NOMO-1 treated with dmso at 0.1 percent for 144 hours (cell line): ENCODE measurements around the gene PRKAG3.
"Not testable (repeated sequence)": the region's sequence is repeated elsewhere in the genome, so short reads cannot be mapped to it uniquely, and the experiment has no call there.

Experiments
- DNase-seq: peaks from one replicate; lab custom pipeline; 2025; ENCODE audit not compliant: unreplicated experiment; lab: John Stamatoyannopoulos, UW

The PRKAG3 gene

GRCh38 chr2:218844334-218844733 is 12.7 kb upstream of the PRKAG3 start:
- not testable (repeated sequence) for DNase-seq

- DNase-seq, result no peak
These were observed 8.3 kb upstream of the PRKAG3 start for GRCh38 chr2:218839888-218840287.

GRCh38 chr2:218839430-218839829 is 7.8 kb upstream of the PRKAG3 start:
- peak; percentile 54 for DNase-seq

GRCh38 chr2:218837495-218837894 is 5.9 kb upstream of the PRKAG3 start:
- no peak for DNase-seq

GRCh38 chr2:218834685-218835084 is 3.1 kb upstream of the PRKAG3 start:
- no peak for DNase-seq

GRCh38 chr2:218833023-218833609 is 1.5 kb upstream of the PRKAG3 start:
- DNase-seq, result no peak

- DNase-seq, result no peak
These were observed 917 bp upstream of the PRKAG3 start for GRCh38 chr2:218832520-218832919.

GRCh38 chr2:218832081-218832480 is 478 bp upstream of the PRKAG3 start:
- DNase-seq, result no peak

- DNase-seq, result no peak
These were observed 887 bp downstream of the PRKAG3 start for GRCh38 chr2:218830526-218831306.

- no peak for DNase-seq
These were observed 1.6 kb downstream of the PRKAG3 start for GRCh38 chr2:218829868-218830451.

- no peak for DNase-seq
These were observed 3.2 kb downstream of the PRKAG3 start for GRCh38 chr2:218828477-218828778.

GRCh38 chr2:218827701-218828476 is 3.7 kb downstream of the PRKAG3 start:
- no peak for DNase-seq

GRCh38 chr2:218826791-218827190 is 4.8 kb downstream of the PRKAG3 start:
- no peak for DNase-seq

- DNase-seq, result no peak
These were observed 7.6 kb downstream of the PRKAG3 start for GRCh38 chr2:218824004-218824403.

- no peak for DNase-seq
These were observed 8.3 kb downstream of the PRKAG3 start for GRCh38 chr2:218823196-218823855.

- no peak for DNase-seq
These were observed 9.0 kb downstream of the PRKAG3 start for GRCh38 chr2:218822622-218823021.

- DNase-seq, result no peak
These were observed 9.9 kb downstream of the PRKAG3 start for GRCh38 chr2:218821605-218822211.

GRCh38 chr2:218820746-218821369 is 10.7 kb downstream of the PRKAG3 start:
- no peak for DNase-seq

- no peak for DNase-seq
These were observed 12.5 kb downstream of the PRKAG3 start for GRCh38 chr2:218819093-218819492.

- no peak for DNase-seq
These were observed 15.0 kb downstream of the PRKAG3 start for GRCh38 chr2:218816561-218817011.
